Measurements from ENCODE around the gene SLC66A2.
"Not testable (repeated sequence)": the region's sequence is repeated elsewhere in the genome, so short reads cannot be mapped to it uniquely, and the experiment has no call there.

SLC66A2 gene

DNA sequence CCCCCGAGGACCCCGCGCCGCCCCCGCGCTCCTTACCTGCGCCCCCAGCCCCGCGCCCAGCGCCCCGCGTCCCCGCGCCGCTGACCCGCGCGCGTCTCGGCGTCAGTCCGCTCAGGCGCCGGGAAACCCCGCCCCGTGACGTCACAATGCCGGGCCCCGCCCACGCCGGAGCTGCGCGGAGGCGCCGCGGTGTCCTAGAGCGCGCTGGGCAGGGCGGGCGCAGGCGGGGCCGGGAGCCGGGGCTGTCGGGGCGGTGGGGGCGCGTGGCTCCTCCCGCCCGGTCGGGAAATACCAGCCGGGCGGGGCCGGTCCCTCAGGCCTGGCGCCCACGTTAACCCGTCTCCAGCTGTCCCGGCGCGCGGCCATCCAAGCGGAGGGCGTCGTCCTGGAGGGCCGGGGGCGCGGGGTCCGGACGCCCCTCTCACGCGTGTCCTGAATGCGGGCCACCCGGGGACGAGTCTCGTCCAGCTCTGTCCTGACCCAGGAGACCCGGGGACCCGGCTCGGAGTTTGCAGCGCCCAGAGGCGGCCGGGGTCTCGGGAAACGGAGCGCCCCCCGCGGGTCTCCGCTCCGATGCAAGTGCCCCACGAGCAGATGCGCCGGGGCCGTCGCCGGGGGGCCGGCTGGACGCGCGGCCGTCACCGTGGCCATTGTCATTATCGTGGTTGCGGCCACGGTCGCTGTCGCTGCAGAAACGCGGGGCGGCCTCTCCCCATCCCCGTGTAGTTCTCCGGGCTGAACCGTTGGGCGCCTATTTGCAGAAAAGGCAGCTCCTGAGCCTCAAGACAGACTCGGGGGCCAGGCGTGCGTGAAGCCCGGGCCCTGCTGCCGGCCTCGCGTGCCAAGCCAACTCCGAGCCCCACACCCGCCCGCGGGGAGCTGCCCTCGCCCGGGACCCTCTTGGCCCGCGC is at the start of gene SLC66A2:
Gene SLC66A2 (minus strand): TSS at position 109 of the 911 bp plus-strand sequence. CDS start 727 bp downstream, outside the sequence.
- peak within 1 kb of the TSS; percentile 78 for H3K27ac ChIP-seq
- no peak; the same call in 1 of the 2 replicates for TF ChIP-seq ZFX (IDR thresholded peaks at IDR 0.05)
- TF ChIP-seq, protein P1, sequence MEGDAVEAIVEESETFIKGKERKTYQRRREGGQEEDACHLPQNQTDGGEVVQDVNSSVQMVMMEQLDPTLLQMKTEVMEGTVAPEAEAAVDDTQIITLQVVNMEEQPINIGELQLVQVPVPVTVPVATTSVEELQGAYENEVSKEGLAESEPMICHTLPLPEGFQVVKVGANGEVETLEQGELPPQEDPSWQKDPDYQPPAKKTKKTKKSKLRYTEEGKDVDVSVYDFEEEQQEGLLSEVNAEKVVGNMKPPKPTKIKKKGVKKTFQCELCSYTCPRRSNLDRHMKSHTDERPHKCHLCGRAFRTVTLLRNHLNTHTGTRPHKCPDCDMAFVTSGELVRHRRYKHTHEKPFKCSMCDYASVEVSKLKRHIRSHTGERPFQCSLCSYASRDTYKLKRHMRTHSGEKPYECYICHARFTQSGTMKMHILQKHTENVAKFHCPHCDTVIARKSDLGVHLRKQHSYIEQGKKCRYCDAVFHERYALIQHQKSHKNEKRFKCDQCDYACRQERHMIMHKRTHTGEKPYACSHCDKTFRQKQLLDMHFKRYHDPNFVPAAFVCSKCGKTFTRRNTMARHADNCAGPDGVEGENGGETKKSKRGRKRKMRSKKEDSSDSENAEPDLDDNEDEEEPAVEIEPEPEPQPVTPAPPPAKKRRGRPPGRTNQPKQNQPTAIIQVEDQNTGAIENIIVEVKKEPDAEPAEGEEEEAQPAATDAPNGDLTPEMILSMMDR (conservative IDR thresholded peaks at IDR 0.05), result no peak

DNA sequence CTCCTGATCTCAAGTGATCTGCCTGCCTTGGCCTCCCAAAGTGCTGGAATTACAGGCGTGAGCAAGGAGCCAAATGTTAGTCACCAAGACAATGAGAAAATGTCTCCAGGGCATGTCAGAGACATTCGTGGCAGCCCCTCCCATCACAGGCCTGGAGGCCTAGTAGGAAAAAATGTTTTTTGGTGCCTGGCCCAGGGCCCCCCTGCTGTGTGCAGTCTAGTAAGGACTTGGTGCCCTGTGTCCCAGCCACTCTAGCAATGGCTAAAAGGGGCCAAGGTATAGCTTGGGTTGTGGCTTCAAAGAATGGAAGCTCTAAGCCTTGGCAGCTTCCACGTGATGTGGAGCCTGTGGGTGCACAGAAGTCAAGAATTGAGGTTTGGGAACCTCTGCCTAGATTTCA is 49.4 kb upstream of the SLC66A2 start:
- TF ChIP-seq ZFX (IDR thresholded peaks at IDR 0.05), result no peak
- TF ChIP-seq, protein P1 (conservative IDR thresholded peaks at IDR 0.05), result no peak
- H3K27ac ChIP-seq, result no peak overlapping the region

DNA sequence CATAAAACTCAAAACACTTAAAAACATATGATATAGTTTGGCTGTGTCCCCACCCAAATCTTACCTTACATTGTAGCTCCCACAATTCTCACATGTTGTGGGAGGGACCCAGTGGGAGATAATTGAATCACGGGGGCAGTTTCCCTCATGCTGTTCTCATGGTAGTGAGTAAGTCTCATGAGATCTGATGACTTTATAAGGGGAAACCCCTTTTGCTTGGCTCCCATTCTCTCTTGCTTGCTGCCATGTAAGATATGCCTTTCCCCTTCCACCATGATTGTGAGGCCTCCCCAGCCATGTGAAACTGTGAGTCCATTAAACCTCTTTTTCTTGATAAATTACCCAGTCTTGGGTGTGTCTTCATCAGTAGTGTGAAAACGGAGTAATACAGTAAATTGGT is 48.2 kb upstream of the SLC66A2 start:
- H3K27ac ChIP-seq, result not testable (repeated sequence)

DNA sequence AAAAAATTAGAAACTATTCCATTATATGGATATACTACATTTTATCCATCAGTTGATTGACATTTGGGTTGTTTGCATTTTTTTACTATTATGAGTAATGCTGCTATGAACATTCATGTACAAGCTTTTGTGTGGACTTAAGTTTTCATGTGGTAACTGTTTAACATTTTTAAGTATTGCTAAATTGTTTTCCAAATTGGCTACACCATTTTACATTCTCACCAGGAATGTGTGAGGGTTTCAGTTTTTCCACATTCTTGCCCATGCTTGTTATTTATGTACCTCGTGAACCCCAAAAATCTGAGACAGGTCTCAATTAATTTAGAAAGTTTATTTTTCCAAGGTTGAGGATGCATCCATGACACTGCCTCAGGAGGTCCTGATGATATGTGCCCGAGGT is 40.0 kb upstream of the SLC66A2 start:
- TF ChIP-seq, protein P1 (conservative IDR thresholded peaks at IDR 0.05), result no peak
- no peak for TF ChIP-seq ZFX (IDR thresholded peaks at IDR 0.05)
- no peak overlapping the region for H3K27ac ChIP-seq

DNA sequence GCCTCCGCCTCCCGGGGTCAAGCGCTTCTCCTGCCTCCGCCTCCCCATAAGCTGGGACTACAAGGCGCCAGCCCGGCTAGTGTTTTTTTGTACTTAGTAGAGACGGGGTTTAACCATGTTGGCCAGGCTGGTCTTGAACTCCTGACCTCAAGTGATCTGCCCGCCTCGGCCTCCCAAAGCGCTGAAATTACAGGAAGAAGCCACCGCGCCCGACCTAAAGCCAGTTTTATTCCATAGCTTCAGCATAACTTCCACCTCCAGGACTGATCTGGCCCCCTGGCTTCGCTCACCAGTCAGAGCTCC is 37.7 kb upstream of the SLC66A2 start:
- TF ChIP-seq, protein P1 (conservative IDR thresholded peaks at IDR 0.05), result no peak
- TF ChIP-seq ZFX (IDR thresholded peaks at IDR 0.05), result no peak
- peak overlapping the region; percentile 96 for H3K27ac ChIP-seq

DNA sequence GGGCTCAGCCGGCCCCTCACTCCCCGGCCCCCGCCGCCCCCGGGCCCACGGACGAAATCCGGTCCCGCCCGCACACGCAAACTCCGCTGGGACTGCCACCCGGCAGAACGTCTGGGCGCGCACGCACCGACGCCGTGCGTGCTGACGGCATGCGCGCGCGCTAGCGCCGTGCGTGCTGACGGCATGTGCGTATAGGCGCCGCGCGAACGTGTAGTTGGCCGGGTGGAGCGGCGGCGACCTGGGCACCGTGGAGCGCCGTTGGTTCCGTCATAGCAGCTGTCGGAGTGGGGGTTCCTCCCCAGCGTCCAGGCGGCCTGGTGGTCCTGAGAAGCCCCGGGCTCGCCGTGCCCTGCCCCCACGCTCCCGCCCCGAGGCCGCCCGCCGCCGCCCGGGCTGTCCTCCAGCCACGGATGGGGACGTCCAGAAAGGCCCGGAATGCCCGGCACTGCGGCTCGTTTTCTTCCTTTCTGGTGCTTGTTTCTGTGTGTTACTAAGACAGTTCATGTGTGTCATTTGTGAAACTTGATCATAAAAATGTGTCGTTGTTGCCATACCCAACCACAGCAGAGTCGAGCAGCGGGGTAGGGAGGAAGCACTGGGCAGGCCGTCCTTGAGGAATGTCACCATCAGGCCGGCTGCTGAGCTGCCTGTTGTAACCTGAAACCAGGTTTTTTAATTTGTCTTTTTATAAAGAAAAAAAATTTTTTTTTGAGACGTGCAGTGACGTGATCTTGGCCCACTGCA is 37.2 kb upstream of the SLC66A2 start, which contains the start of gene TXNL4A:
Gene TXNL4A (minus strand): TSS at position 113 of the 744 bp plus-strand sequence. CDS start 171 bp downstream, outside the sequence.
- TF ChIP-seq ZFX (IDR thresholded peaks at IDR 0.05), result peak; percentile 64
- TF ChIP-seq, protein P1 (conservative IDR thresholded peaks at IDR 0.05), result no peak
- H3K27ac ChIP-seq, result peak within 1 kb of the TSS; percentile 96

DNA sequence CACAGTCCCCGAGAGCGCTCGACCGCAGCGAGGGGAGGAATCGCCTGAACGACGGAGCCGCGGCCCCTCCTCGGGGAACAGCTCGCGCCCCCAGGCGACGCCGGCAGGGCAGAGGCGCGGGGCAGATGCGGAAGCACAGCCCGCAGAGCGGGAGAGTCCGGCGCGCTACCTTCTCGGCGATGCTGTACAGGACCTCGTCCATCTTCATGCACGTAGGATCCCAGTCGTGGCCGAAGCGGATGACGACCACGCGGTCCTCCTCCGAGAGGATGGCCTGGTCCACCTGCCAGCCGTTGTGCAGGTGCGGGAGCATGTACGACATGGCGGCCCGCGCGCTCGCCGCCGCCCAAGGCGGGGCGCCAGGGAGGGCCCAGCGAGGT is 36.6 kb upstream of the SLC66A2 start:
- TF ChIP-seq, protein P1 (conservative IDR thresholded peaks at IDR 0.05), result no peak; the same call in 1 of the 2 replicates
- peak; percentile 76 for TF ChIP-seq ZFX (IDR thresholded peaks at IDR 0.05)
- H3K27ac ChIP-seq, result peak overlapping the region; percentile 96

Data from C4-2B (cell line).